Fibroblast of lung (primary cell): ENCODE results near the gene RXFP4. TPM values are rescaled to one million over a fixed set of nuclear protein-coding genes. Genes with fewer than 3 reads are reported as not detected.

ENCODE experiments used
- DNase-seq, 2 donors: peaks; one replicate each; pipeline versions ENCODE4 v3.0.0 to v3.0.0-alpha.2; 2010; ENCODE audit warnings: low read depth in 2 of 2
- H2AFZ ChIP-seq: 2 replicates; pipeline ENCODE4 v1.5.1; 2012; ENCODE audit warnings: low read length, control low read depth, inconsistent platforms
- H3K27ac ChIP-seq: 2 replicates; pipeline ENCODE4 v1.5.1; 2011; ENCODE audit warnings: low read length, control low read depth; ENCODE audit not compliant: insufficient read depth
- H3K27me3 ChIP-seq: 2 replicates; pipeline ENCODE4 v1.5.1; 2011; ENCODE audit warnings: mild to moderate bottlenecking, low read length; ENCODE audit not compliant: control insufficient read depth, insufficient read depth
- H3K36me3 ChIP-seq: 2 replicates; pipeline ENCODE4 v1.5.1; 2011; ENCODE audit warnings: low read length; ENCODE audit not compliant: control insufficient read depth, insufficient read depth
- H3K4me1 ChIP-seq: 2 replicates; pipeline ENCODE4 v1.5.1; 2011; ENCODE audit warnings: low read length; ENCODE audit not compliant: control insufficient read depth, insufficient read depth; ENCODE audit errors: extremely low read depth
- H3K4me2 ChIP-seq: 2 replicates; pipeline ENCODE4 v1.5.1; 2011; ENCODE audit warnings: low read length, control low read depth; ENCODE audit not compliant: insufficient read depth; ENCODE audit errors: extremely low read depth
- H3K4me3 ChIP-seq, 4 experiments: fragments of 200-600 bp in 1 of 4; sonication (generic) in 1 of 4; replicated peaks in 1 of 4; 2 replicates each; pipeline ENCODE4 v1.5.1; 2011 to 2016; ENCODE audit warnings: low read length in 4 of 4, low read depth in 3 of 4, mild to moderate bottlenecking in 3 of 4, control low read depth in 2 of 4, inconsistent platforms in 1 of 4, mixed read lengths in 1 of 4; ENCODE audit not compliant: insufficient read depth in 1 of 4; ENCODE audit errors: control extremely low read depth in 1 of 4
- H3K79me2 ChIP-seq: 2 replicates; pipeline ENCODE4 v1.5.1; 2012; ENCODE audit warnings: mild to moderate bottlenecking, low read length, inconsistent platforms; ENCODE audit not compliant: control insufficient read depth, insufficient read depth
- H3K9ac ChIP-seq: 2 replicates; pipeline ENCODE4 v1.5.1; 2011; ENCODE audit warnings: mild to moderate bottlenecking, low read length, control low read depth; ENCODE audit not compliant: insufficient read depth
- H3K9me3 ChIP-seq: 2 replicates; pipeline ENCODE4 v1.5.1; 2012; ENCODE audit warnings: low read depth, low read length; ENCODE audit not compliant: control insufficient read depth, insufficient read depth
- H4K20me1 ChIP-seq: 2 replicates; pipeline ENCODE4 v1.5.1; 2011; ENCODE audit warnings: low read length; ENCODE audit not compliant: control insufficient read depth, insufficient read depth; ENCODE audit errors: extremely low read depth
- CTCF ChIP-seq, 2 donors: IDR thresholded peaks in 1 of 2; conservative IDR thresholded peaks in 1 of 2; 1 replicate in 1 of 2; 2 replicates in 1 of 2; pipeline ENCODE4 v1.5.1; 2011 to 2012; ENCODE audit warnings: low read length in 2 of 2, control low read depth in 1 of 2, inconsistent platforms in 1 of 2, low read depth in 1 of 2, mild to moderate bottlenecking in 1 of 2
- EZH2 ChIP-seq: IDR thresholded peaks from 2 replicates; pipeline ENCODE4 v1.5.1; 2012; ENCODE audit warnings: low read length, control low read depth, mild to moderate bottlenecking; ENCODE audit errors: missing control alignments
- polyA plus RNA-seq, 2 donors: library from polyadenylated mRNA; depleted of rRNA in 1 of 2; stranded (reverse) in 1 of 2; unstranded in 1 of 2; fragments of >200 nt; gene quantifications; 2 replicates each; pipeline ENCODE4 v1.2.1, GENCODE V29; 2011 to 2012; ENCODE audit warnings: missing spikeins in 1 of 2
- total RNA-seq: library from RNA; depleted of rRNA; stranded (reverse); fragments of >200 nt; gene quantifications from 2 replicates; pipeline ENCODE4 v1.2.1, GENCODE V29; 2014

RXFP4 gene
- total and polyA plus RNA-seq, 2 donors (not counting 1 experiment from before 2014, with no cell fraction given), result not detected

- peaks cover 39% of the 10 kb centered on the region for H3K4me1 ChIP-seq
- no peak for DNase-seq
- H3K27ac ChIP-seq, result no peak overlapping the region
- no peaks in the 10 kb centered on the region for H3K27me3 ChIP-seq
- no peaks in the 10 kb centered on the region for H4K20me1 ChIP-seq
- H3K79me2 ChIP-seq, result peaks cover 38% of the 10 kb centered on the region
- H3K9me3 ChIP-seq, result no peaks in the 10 kb centered on the region
- H3K36me3 ChIP-seq, result peaks cover 47% of the 10 kb centered on the region
- H3K4me2 ChIP-seq, result no peak overlapping the region
- H2AFZ ChIP-seq, result no peak overlapping the region
- TF ChIP-seq EZH2 (no peak), CTCF (conservative IDR thresholded peaks at IDR 0.05 in 1 of 2, IDR thresholded peaks at IDR 0.05 in 1 of 2; ENCODE audit: low read depth in 1 of 2, low read length in 2 of 2) (no peak)
- H3K9ac ChIP-seq, result no peak overlapping the region
- no peak overlapping the region for H3K4me3 ChIP-seq
These were observed 22.8 kb downstream of the RXFP4 start for GRCh38 chr1:155964193-155964592.

- no peak for DNase-seq
- no peaks in the 10 kb centered on the region for H3K9me3 ChIP-seq
- no peak overlapping the region for H3K4me3 ChIP-seq
- no peak overlapping the region for H3K9ac ChIP-seq
- H3K27ac ChIP-seq, result no peak overlapping the region
- H3K27me3 ChIP-seq, result no peaks in the 10 kb centered on the region
- H3K4me2 ChIP-seq, result no peak overlapping the region
- no peak overlapping the region for H2AFZ ChIP-seq
- H3K4me1 ChIP-seq, result peaks cover 56% of the 10 kb centered on the region
- peaks cover 46% of the 10 kb centered on the region for H3K36me3 ChIP-seq
- TF ChIP-seq EZH2 (no peak), CTCF (conservative IDR thresholded peaks at IDR 0.05 in 1 of 2, IDR thresholded peaks at IDR 0.05 in 1 of 2; ENCODE audit: low read depth in 1 of 2, low read length in 2 of 2) (peak; percentile 27 to 38)
- H3K79me2 ChIP-seq, result peaks cover 53% of the 10 kb centered on the region
- H4K20me1 ChIP-seq, result no peaks in the 10 kb centered on the region
These were observed 24.7 kb downstream of the RXFP4 start for GRCh38 chr1:155966135-155966534.

- no peak overlapping the region for H3K4me2 ChIP-seq
- H3K9me3 ChIP-seq, result no peaks in the 10 kb centered on the region
- no peak overlapping the region for H3K4me3 ChIP-seq
- no peaks in the 10 kb centered on the region for H4K20me1 ChIP-seq
- H3K79me2 ChIP-seq, result peaks cover 56% of the 10 kb centered on the region
- H3K27me3 ChIP-seq, result no peaks in the 10 kb centered on the region
- peaks cover 41% of the 10 kb centered on the region for H3K36me3 ChIP-seq
- TF ChIP-seq EZH2 (no peak), CTCF (conservative IDR thresholded peaks at IDR 0.05 in 1 of 2, IDR thresholded peaks at IDR 0.05 in 1 of 2; ENCODE audit: low read depth in 1 of 2, low read length in 2 of 2) (no peak)
- peaks cover 52% of the 10 kb centered on the region for H3K4me1 ChIP-seq
- H3K9ac ChIP-seq, result no peak overlapping the region
- H3K27ac ChIP-seq, result peak overlapping the region; percentile 2
- DNase-seq, result no peak
- H2AFZ ChIP-seq, result no peak overlapping the region
These were observed 25.3 kb downstream of the RXFP4 start for GRCh38 chr1:155966750-155967149.
